Duodenal mucosa (tissue), 2 donors: ENCODE data around the gene KCNB1.

ENCODE experiments used
- H3K27ac ChIP-seq: one replicate; pipeline ENCODE4 v1.7.0; 2013; ENCODE audit warnings: low read depth, low read length
- H3K27me3 ChIP-seq, 2 donors: one replicate each; pipeline ENCODE4 v1.7.0; 2013; ENCODE audit warnings: low read length in 2 of 2, control low read depth in 1 of 2; ENCODE audit not compliant: insufficient read depth in 2 of 2, control insufficient read depth in 1 of 2
- H3K36me3 ChIP-seq, 2 donors: one replicate each; pipeline ENCODE4 v1.7.0; 2013; ENCODE audit warnings: low read length in 2 of 2, control low read depth in 1 of 2; ENCODE audit not compliant: insufficient read depth in 2 of 2, control insufficient read depth in 1 of 2
- H3K4me1 ChIP-seq, 2 donors: one replicate each; pipeline ENCODE4 v1.7.0; 2013; ENCODE audit warnings: low read length in 2 of 2, control low read depth in 1 of 2; ENCODE audit not compliant: insufficient read depth in 2 of 2, control insufficient read depth in 1 of 2
- H3K4me3 ChIP-seq, 2 donors: one replicate each; pipeline ENCODE4 v1.7.0; 2013; ENCODE audit warnings: low read length in 2 of 2, low read depth in 1 of 2
- H3K9ac ChIP-seq, 2 donors: one replicate each; pipeline ENCODE4 v1.7.0; 2013; ENCODE audit warnings: low read length in 2 of 2, low read depth in 1 of 2
- H3K9me3 ChIP-seq, 2 donors: one replicate each; pipeline ENCODE4 v1.7.0; 2013; ENCODE audit warnings: low read length in 2 of 2, control low read depth in 1 of 2; ENCODE audit not compliant: control insufficient read depth in 1 of 2

KCNB1 gene

GRCh38 chr20:49372095-49372734, 110.3 kb downstream of the KCNB1 start:
- Histone ChIP-seq H3K9ac (no peak overlapping the region), H3K9me3 (no peaks in the 10 kb centered on the region), H3K4me1 (no peaks in the 10 kb centered on the region), H3K27me3 (peaks cover 5 to 16% of the 10 kb centered on the region in 2 donors), H3K36me3 (no peaks in the 10 kb centered on the region), H3K4me3 (no peak overlapping the region), H3K27ac (no peak overlapping the region)

- Histone ChIP-seq H3K4me1 (peaks cover 0 to 8% of the 10 kb centered on the region in 2 donors), H3K4me3 (no peak overlapping the region), H3K36me3 (no peaks in the 10 kb centered on the region), H3K9ac (no peak overlapping the region), H3K27me3 (peaks cover 4 to 20% of the 10 kb centered on the region in 2 donors), H3K27ac (no peak overlapping the region), H3K9me3 (no peaks in the 10 kb centered on the region)
These were observed 113.9 kb downstream of the KCNB1 start for GRCh38 chr20:49368596-49368995.

- Histone ChIP-seq H3K9me3 (no peaks in the 10 kb centered on the region), H3K4me3 (no peak overlapping the region), H3K4me1 (peaks cover 0 to 8% of the 10 kb centered on the region in 2 donors)
These were observed 115.4 kb downstream of the KCNB1 start for GRCh38 chr20:49367113-49367512.

GRCh38 chr20:49366687-49367086, 115.8 kb downstream of the KCNB1 start:
- Histone ChIP-seq H3K9ac (no peak overlapping the region), H3K4me3 (no peak overlapping the region), H3K36me3 (no peaks in the 10 kb centered on the region), H3K9me3 (no peaks in the 10 kb centered on the region), H3K27me3 (peaks cover 4 to 17% of the 10 kb centered on the region in 2 donors), H3K27ac (no peak overlapping the region), H3K4me1 (peaks cover 0 to 8% of the 10 kb centered on the region in 2 donors)

More at GRCh38 chr20:49367113-49367512, 115.4 kb downstream of the KCNB1 start:
- Histone ChIP-seq H3K9ac (no peak overlapping the region), H3K36me3 (no peaks in the 10 kb centered on the region), H3K27ac (no peak overlapping the region), H3K27me3 (peaks cover 4 to 20% of the 10 kb centered on the region in 2 donors)

- Histone ChIP-seq H3K27ac (no peak overlapping the region), H3K4me3 (no peak overlapping the region), H3K36me3 (no peaks in the 10 kb centered on the region), H3K27me3 (peaks cover 0 to 4% of the 10 kb centered on the region in 2 donors), H3K9me3 (no peaks in the 10 kb centered on the region), H3K9ac (no peak overlapping the region), H3K4me1 (peaks cover 0 to 8% of the 10 kb centered on the region in 2 donors)
These were observed 120.4 kb downstream of the KCNB1 start for GRCh38 chr20:49361862-49362660.

- no peaks in the 10 kb centered on the region for H3K36me3 ChIP-seq
- no peaks in the 10 kb centered on the region for H3K9me3 ChIP-seq
- H3K4me3 ChIP-seq: no peak overlapping the region
- no peaks in the 10 kb centered on the region for H3K4me1 ChIP-seq
- no peaks in the 10 kb centered on the region for H3K27me3 ChIP-seq
- no peak overlapping the region for H3K9ac ChIP-seq
- H3K27ac ChIP-seq: no peak overlapping the region
These were observed 122.1 kb downstream of the KCNB1 start for GRCh38 chr20:49360242-49360968.

- Histone ChIP-seq H3K36me3 (no peaks in the 10 kb centered on the region), H3K27me3 (no peaks in the 10 kb centered on the region), H3K27ac (no peak overlapping the region), H3K9ac (no peak overlapping the region), H3K4me1 (no peaks in the 10 kb centered on the region), H3K9me3 (no peaks in the 10 kb centered on the region), H3K4me3 (no peak overlapping the region)
These were observed 125.8 kb downstream of the KCNB1 start for GRCh38 chr20:49356676-49357075.

GRCh38 chr20:49354673-49355072, 127.8 kb downstream of the KCNB1 start:
- Histone ChIP-seq H3K27ac (no peak overlapping the region), H3K9me3 (no peaks in the 10 kb centered on the region), H3K9ac (no peak overlapping the region), H3K4me3 (no peak overlapping the region), H3K27me3 (no peaks in the 10 kb centered on the region), H3K4me1 (no peaks in the 10 kb centered on the region), H3K36me3 (no peaks in the 10 kb centered on the region)

- Histone ChIP-seq H3K4me3 (no peak overlapping the region), H3K27me3 (no peaks in the 10 kb centered on the region), H3K36me3 (no peaks in the 10 kb centered on the region), H3K9me3 (no peaks in the 10 kb centered on the region), H3K27ac (no peak overlapping the region), H3K9ac (no peak overlapping the region), H3K4me1 (no peaks in the 10 kb centered on the region)
These were observed 129.1 kb downstream of the KCNB1 start for GRCh38 chr20:49353348-49353747.

GRCh38 chr20:49352751-49353150, 129.7 kb downstream of the KCNB1 start:
- H3K27me3 ChIP-seq: no peaks in the 10 kb centered on the region
- no peak overlapping the region for H3K9ac ChIP-seq
- H3K4me1 ChIP-seq: no peaks in the 10 kb centered on the region
- H3K27ac ChIP-seq: no peak overlapping the region
- no peak overlapping the region for H3K4me3 ChIP-seq
- H3K9me3 ChIP-seq: no peaks in the 10 kb centered on the region
- H3K36me3 ChIP-seq: no peaks in the 10 kb centered on the region
